CD4-positive, alpha-beta T cell (primary cell): ENCODE results near the gene GSE1. TPM values are rescaled to one million over a fixed set of nuclear protein-coding genes. Genes with fewer than 3 reads are reported as not detected.

Experiments
- ATAC-seq: fragments of 200-7000 bp; cut with Tn5 transposase; one replicate; pipeline ENCODE4 v1.10.0; 2022; ENCODE audit warnings: mild to moderate bottlenecking; ENCODE audit not compliant: poor library complexity
- CTCF ChIA-PET: fragments of 350-600 bp; sonication (Branson Sonifier 250); formaldehyde crosslinking; loops from one replicate; lab custom pipeline; 2021; ENCODE audit warnings: antibody characterized with exemption, inconsistent platforms; lab: Charles Lee
- POLR2A ChIA-PET: fragments of 350-600 bp; sonication (Branson Sonifier 250); formaldehyde crosslinking; loops from one replicate; lab custom pipeline; 2021; ENCODE audit warnings: antibody characterized with exemption, inconsistent platforms; lab: Charles Lee
- DNase-seq, 14 experiments: peaks; one replicate each; pipeline ENCODE4 v3.0.0-alpha.2; 2013 to 2020; ENCODE audit warnings: mixed read lengths in 2 of 14
- H3K27ac ChIP-seq, 2 donors: one replicate each; pipeline versions ENCODE4 v1.5.1 to v1.7.0; 2013; ENCODE audit warnings: low read length in 2 of 2, low read depth in 1 of 2, mild to moderate bottlenecking in 1 of 2
- H3K27me3 ChIP-seq, 2 experiments: 1 replicate in 1 of 2; 2 replicates in 1 of 2; pipeline versions ENCODE4 v1.6.1 to v1.7.0; 2013; ENCODE audit warnings: low read length in 2 of 2, control low read depth in 1 of 2, mild to moderate bottlenecking in 1 of 2, moderate library complexity in 1 of 2; ENCODE audit not compliant: insufficient read depth in 2 of 2, control insufficient read depth in 1 of 2
- H3K36me3 ChIP-seq: one replicate; pipeline ENCODE4 v1.6.1; 2013; ENCODE audit warnings: low read length, control low read depth; ENCODE audit not compliant: insufficient read depth
- H3K4me1 ChIP-seq: one replicate; pipeline ENCODE4 v1.6.1; 2013; ENCODE audit warnings: low read length, control low read depth; ENCODE audit not compliant: insufficient read depth
- H3K4me3 ChIP-seq: one replicate; pipeline ENCODE4 v1.5.1; 2013; ENCODE audit warnings: mild to moderate bottlenecking, low read length, moderate library complexity
- H3K9me3 ChIP-seq, 2 experiments: 1 replicate in 1 of 2; 2 replicates in 1 of 2; pipeline versions ENCODE4 v1.6.1 to v1.7.0; 2013; ENCODE audit warnings: low read length in 2 of 2, mild to moderate bottlenecking in 2 of 2, control low read depth in 1 of 2, moderate library complexity in 1 of 2; ENCODE audit not compliant: control insufficient read depth in 1 of 2, insufficient read depth in 1 of 2
- H3K27ac Mint-ChIP-seq: one replicate; pipeline ENCODE4 v1.8.0; 2020; ENCODE audit warnings: mixed read lengths
- H3K27me3 Mint-ChIP-seq: one replicate; pipeline ENCODE4 v1.8.0; 2021; ENCODE audit warnings: mixed read lengths
- H3K36me3 Mint-ChIP-seq: one replicate; pipeline ENCODE4 v1.8.0; 2021; ENCODE audit warnings: low read depth, mixed read lengths
- H3K4me1 Mint-ChIP-seq: one replicate; pipeline ENCODE4 v1.8.0; 2021; ENCODE audit warnings: low read depth, mixed read lengths
- H3K4me3 Mint-ChIP-seq: one replicate; pipeline ENCODE4 v1.8.0; 2020; ENCODE audit warnings: mild to moderate bottlenecking, mixed read lengths
- H3K9me3 Mint-ChIP-seq: one replicate; pipeline ENCODE4 v1.8.0; 2020; ENCODE audit warnings: mixed read lengths
- CTCF ChIP-seq: fragments of 200-600 bp; IDR thresholded peaks from one replicate; pipeline ENCODE4 v1.8.0; 2022; ENCODE audit warnings: antibody characterized with exemption, mild to moderate bottlenecking
- intact Hi-C, 2 experiments: fragments of 100-400 bp; cut with DNase I in 1 of 2; cut with micrococcal nuclease in 1 of 2; formaldehyde crosslinking; loops; one replicate each; pipeline versions ENCODE4 v1.15.1 to v1.9.0; 2023 to 2025; cut with DNase I, micrococcal nuclease
- total RNA-seq, 174 experiments: library from RNA in 2 of 174; stranded (reverse) in 2 of 174; gene quantifications; one replicate each; pipeline ENCODE4 v1.2.3 and lab custom pipeline; 2021 to 2026

GSE1 gene
- total RNA-seq, 2 experiments from 2014 or later = 11.7 to 13.7 TPM

- no peak for DNase-seq
Observed at GRCh38 chr16:85648070-85648714, 35.1 kb downstream of the GSE1 start.

GRCh38 chr16:85648805-85649204, 35.7 kb downstream of the GSE1 start:
- CTCF ChIA-PET = no interaction called here
- Histone ChIP-seq H3K36me3 (peaks cover 9% of the 10 kb centered on the region), H3K27ac (no peak overlapping the region), H3K4me1 (peaks cover 8% of the 10 kb centered on the region), H3K4me3 (no peak overlapping the region), H3K27me3 (no peaks in the 10 kb centered on the region), H3K9me3 (peaks cover 0 to 11% of the 10 kb centered on the region in 2 experiments)
- no peak overlapping the region for H3K27ac Mint-ChIP-seq
- ATAC-seq = no peak
- no peaks in the 10 kb centered on the region for H3K27me3 Mint-ChIP-seq
- peaks cover 3% of the 10 kb centered on the region for H3K36me3 Mint-ChIP-seq
- TF ChIP-seq CTCF = no peak
- DNase-seq = no peak
- intact Hi-C loops = no loop called here
- no peaks in the 10 kb centered on the region for H3K4me1 Mint-ChIP-seq
- POLR2A ChIA-PET = no interaction called here
- H3K4me3 Mint-ChIP-seq = no peak overlapping the region
- no peaks in the 10 kb centered on the region for H3K9me3 Mint-ChIP-seq

More at GRCh38 chr16:85648070-85648714, 35.1 kb downstream of the GSE1 start:
- no peak overlapping the region for H3K27ac ChIP-seq
- peaks cover 8% of the 10 kb centered on the region for H3K36me3 ChIP-seq
- H3K4me3 Mint-ChIP-seq = no peak overlapping the region
- no peaks in the 10 kb centered on the region for H3K27me3 Mint-ChIP-seq
- H3K27ac Mint-ChIP-seq = no peak overlapping the region
- H3K36me3 Mint-ChIP-seq = peaks cover 3% of the 10 kb centered on the region
- peaks cover 13% of the 10 kb centered on the region for H3K4me1 ChIP-seq
- intact Hi-C loops = no loop called here
- H3K9me3 ChIP-seq = peaks cover 0 to 11% of the 10 kb centered on the region in 2 experiments
- H3K9me3 Mint-ChIP-seq = no peaks in the 10 kb centered on the region
- H3K4me3 ChIP-seq = no peak overlapping the region
- TF ChIP-seq CTCF = no peak
- no peak for ATAC-seq
- ChIA-PET CTCF (no interaction called here), POLR2A (no interaction called here)
- H3K27me3 ChIP-seq = no peaks in the 10 kb centered on the region
- H3K4me1 Mint-ChIP-seq = no peaks in the 10 kb centered on the region

- no peak for ATAC-seq
- H3K4me3 Mint-ChIP-seq = no peak overlapping the region
Observed at GRCh38 chr16:85649411-85650134, 36.5 kb downstream of the GSE1 start.

More at GRCh38 chr16:85649411-85650134, 36.5 kb downstream of the GSE1 start:
- Histone ChIP-seq H3K9me3 (peaks cover 0 to 11% of the 10 kb centered on the region in 2 experiments), H3K27ac (no peak overlapping the region), H3K36me3 (peaks cover 13% of the 10 kb centered on the region), H3K4me1 (peaks cover 7% of the 10 kb centered on the region), H3K27me3 (no peaks in the 10 kb centered on the region), H3K4me3 (no peak overlapping the region)
- no peaks in the 10 kb centered on the region for H3K9me3 Mint-ChIP-seq
- H3K27me3 Mint-ChIP-seq = no peaks in the 10 kb centered on the region
- ChIA-PET POLR2A (no interaction called here), CTCF (interaction anchor here (1.2 kb wide), 1 partner anchor 10 kb away, joined by 4 read pairs; no protein-coding TSS in a partner anchor)
- H3K4me1 Mint-ChIP-seq = no peaks in the 10 kb centered on the region
- no peak for TF ChIP-seq CTCF
- no peak for DNase-seq
- intact Hi-C loops = no loop called here
- no peak overlapping the region for H3K27ac Mint-ChIP-seq
- H3K36me3 Mint-ChIP-seq = peaks cover 3% of the 10 kb centered on the region
